ENCODE measurements around the gene SLC35F1.

The SLC35F1 gene

DNA sequence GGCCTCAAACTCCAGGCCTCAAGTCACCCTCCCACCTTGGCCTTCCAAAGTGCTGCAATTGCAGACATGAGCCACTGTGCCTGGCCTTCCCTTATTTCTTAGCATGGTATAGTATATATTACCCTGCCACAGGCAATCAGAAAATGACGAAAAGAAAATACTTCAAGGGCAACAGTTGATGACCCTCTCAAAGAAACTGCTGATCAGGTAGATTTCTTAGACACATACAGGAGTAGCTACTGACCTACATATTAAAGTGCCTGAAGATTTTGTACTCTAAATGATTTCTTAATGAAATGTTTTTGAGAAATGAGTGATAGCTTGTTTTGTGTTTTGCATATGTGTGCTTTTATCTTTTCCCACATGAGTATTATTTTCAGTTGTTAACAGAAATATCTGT lies 4.6 kb downstream of the SLC35F1 start:
- TF ChIP-seq, protein P1, sequence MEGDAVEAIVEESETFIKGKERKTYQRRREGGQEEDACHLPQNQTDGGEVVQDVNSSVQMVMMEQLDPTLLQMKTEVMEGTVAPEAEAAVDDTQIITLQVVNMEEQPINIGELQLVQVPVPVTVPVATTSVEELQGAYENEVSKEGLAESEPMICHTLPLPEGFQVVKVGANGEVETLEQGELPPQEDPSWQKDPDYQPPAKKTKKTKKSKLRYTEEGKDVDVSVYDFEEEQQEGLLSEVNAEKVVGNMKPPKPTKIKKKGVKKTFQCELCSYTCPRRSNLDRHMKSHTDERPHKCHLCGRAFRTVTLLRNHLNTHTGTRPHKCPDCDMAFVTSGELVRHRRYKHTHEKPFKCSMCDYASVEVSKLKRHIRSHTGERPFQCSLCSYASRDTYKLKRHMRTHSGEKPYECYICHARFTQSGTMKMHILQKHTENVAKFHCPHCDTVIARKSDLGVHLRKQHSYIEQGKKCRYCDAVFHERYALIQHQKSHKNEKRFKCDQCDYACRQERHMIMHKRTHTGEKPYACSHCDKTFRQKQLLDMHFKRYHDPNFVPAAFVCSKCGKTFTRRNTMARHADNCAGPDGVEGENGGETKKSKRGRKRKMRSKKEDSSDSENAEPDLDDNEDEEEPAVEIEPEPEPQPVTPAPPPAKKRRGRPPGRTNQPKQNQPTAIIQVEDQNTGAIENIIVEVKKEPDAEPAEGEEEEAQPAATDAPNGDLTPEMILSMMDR (conservative IDR thresholded peaks at IDR 0.05; ENCODE audit: control insufficient read depth, insufficient read depth, low read depth, low read length): no peak
- DNase-seq (ENCODE audit: low read depth): no peak
- no peak overlapping the region for H3K4me3 ChIP-seq (ENCODE audit: control insufficient read depth, low read depth, low read length)

GRCh38 chr6:117915846-117916245 lies 8.8 kb downstream of the SLC35F1 start:
- no peak for DNase-seq (ENCODE audit: low read depth)
- TF ChIP-seq, protein P1 (conservative IDR thresholded peaks at IDR 0.05; ENCODE audit: control insufficient read depth, insufficient read depth, low read depth, low read length): no peak
- H3K4me3 ChIP-seq (ENCODE audit: control insufficient read depth, low read depth, low read length): no peak overlapping the region

- TF ChIP-seq, protein P1 (conservative IDR thresholded peaks at IDR 0.05; ENCODE audit: control insufficient read depth, insufficient read depth, low read depth, low read length): no peak
- no peak for DNase-seq (ENCODE audit: low read depth)
- no peak overlapping the region for H3K4me3 ChIP-seq (ENCODE audit: control insufficient read depth, low read depth, low read length)
Measured at GRCh38 chr6:117916483-117916882, 9.4 kb downstream of the SLC35F1 start.

DNA sequence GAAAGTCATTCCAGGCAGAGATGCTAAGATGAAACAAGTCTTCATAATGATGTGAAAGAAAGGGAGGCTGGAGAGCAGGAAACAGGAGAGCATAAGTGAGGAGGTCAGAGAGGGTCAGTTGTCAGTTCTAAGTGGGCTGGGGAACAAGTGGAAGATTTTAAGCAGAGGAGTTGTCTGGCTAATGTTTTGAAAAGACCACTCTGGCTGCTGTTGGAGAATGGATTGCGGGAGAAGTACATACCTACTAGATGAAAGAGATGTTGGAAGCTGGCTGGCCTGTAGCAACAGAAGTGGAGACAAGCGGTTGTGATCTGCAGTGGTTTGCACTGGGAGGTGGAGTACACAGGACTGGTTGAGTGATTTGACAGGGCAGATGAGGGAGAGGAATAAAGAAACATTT lies 10.1 kb downstream of the SLC35F1 start:
- no peak overlapping the region for H3K4me3 ChIP-seq (ENCODE audit: control insufficient read depth, low read depth, low read length)
- DNase-seq (ENCODE audit: low read depth): no peak
- TF ChIP-seq, protein P1 (conservative IDR thresholded peaks at IDR 0.05; ENCODE audit: control insufficient read depth, insufficient read depth, low read depth, low read length): no peak

- H3K4me3 ChIP-seq (ENCODE audit: control insufficient read depth, low read depth, low read length): no peak overlapping the region
- TF ChIP-seq, protein P1 (conservative IDR thresholded peaks at IDR 0.05; ENCODE audit: control insufficient read depth, insufficient read depth, low read depth, low read length): no peak
- no peak for DNase-seq (ENCODE audit: low read depth)
Measured at GRCh38 chr6:117918454-117918853, 11.4 kb downstream of the SLC35F1 start.

- TF ChIP-seq, protein P1 (conservative IDR thresholded peaks at IDR 0.05; ENCODE audit: control insufficient read depth, insufficient read depth, low read depth, low read length): no peak
- no peak overlapping the region for H3K4me3 ChIP-seq (ENCODE audit: control insufficient read depth, low read depth, low read length)
- DNase-seq (ENCODE audit: low read depth): no peak
Measured at GRCh38 chr6:117919275-117919674, 12.2 kb downstream of the SLC35F1 start.

All from fibroblast of mammary gland (primary cell).